Activated CD8-positive, alpha-beta memory T cell treated with anti-CD3 and anti-CD28 coated beads, Interleukin-2, amount 50 U/mL, for 1 hour (primary cell): ENCODE results near the gene CNGB1.
A peak's percentile ranks its signal among the peaks of the same experiment; 100 is the strongest.
"Not testable (repeated sequence)": the region's sequence is repeated elsewhere in the genome, so short reads cannot be mapped to it uniquely, and the experiment has no call there.

ENCODE experiments used
- DNase-seq: peaks from one replicate; pipeline ENCODE4 v3.0.0-alpha.2; 2020; ENCODE audit errors: extremely low read depth

The CNGB1 gene

GRCh38 chr16:57997176-57997527 lies 26.2 kb upstream of the CNGB1 start:
- DNase-seq = no peak

GRCh38 chr16:57996406-57997175 lies 25.7 kb upstream of the CNGB1 start:
- no peak for DNase-seq

GRCh38 chr16:57995721-57996405 lies 24.9 kb upstream of the CNGB1 start:
- no peak for DNase-seq

- no peak for DNase-seq
Observed at GRCh38 chr16:57994778-57995177, 23.9 kb upstream of the CNGB1 start.

GRCh38 chr16:57994361-57994760 lies 23.4 kb upstream of the CNGB1 start:
- no peak for DNase-seq

- DNase-seq = no peak
Observed at GRCh38 chr16:57993897-57994296, 23.0 kb upstream of the CNGB1 start.

GRCh38 chr16:57993438-57993837 lies 22.5 kb upstream of the CNGB1 start:
- no peak for DNase-seq

GRCh38 chr16:57992084-57992483 lies 21.2 kb upstream of the CNGB1 start:
- DNase-seq = no peak

GRCh38 chr16:57991551-57992059 lies 20.7 kb upstream of the CNGB1 start:
- no peak for DNase-seq

GRCh38 chr16:57988929-57989328 lies 18.0 kb upstream of the CNGB1 start:
- no peak for DNase-seq

GRCh38 chr16:57987441-57988177 lies 16.7 kb upstream of the CNGB1 start:
- DNase-seq = no peak

GRCh38 chr16:57986196-57986595 lies 15.3 kb upstream of the CNGB1 start:
- no peak for DNase-seq

GRCh38 chr16:57985204-57986181 lies 14.6 kb upstream of the CNGB1 start:
- no peak for DNase-seq

- DNase-seq = peak; percentile 84
Observed at GRCh38 chr16:57984443-57985203, 13.7 kb upstream of the CNGB1 start.

- no peak for DNase-seq
Observed at GRCh38 chr16:57982385-57982784, 11.5 kb upstream of the CNGB1 start.

- DNase-seq = no peak
Observed at GRCh38 chr16:57981636-57982035, 10.7 kb upstream of the CNGB1 start.

- no peak for DNase-seq
Observed at GRCh38 chr16:57979006-57979585, 8.2 kb upstream of the CNGB1 start.

- not testable (repeated sequence) for DNase-seq
Observed at GRCh38 chr16:57978070-57978465, 7.1 kb upstream of the CNGB1 start.

GRCh38 chr16:57977418-57978069 lies 6.6 kb upstream of the CNGB1 start:
- DNase-seq = no peak

GRCh38 chr16:57976331-57976796 lies 5.4 kb upstream of the CNGB1 start:
- no peak for DNase-seq
